ENCODE results near the gene SRP72. TPM values are rescaled to one million over a fixed set of nuclear protein-coding genes. Genes with fewer than 3 reads are reported as not detected.
A peak's percentile ranks its signal among the peaks of the same experiment; 100 is the strongest.

SRP72 gene
- polyA plus RNA-seq, 4 donors: 18.8 to 65.8 (median 35.1) TPM

- Histone ChIP-seq H3K27ac (ENCODE audit: low read depth in 1 of 3, low read length in 2 of 3) (no peak overlapping the region), H3K4me3 (ENCODE audit: low read depth in 1 of 3, low read length in 3 of 3) (no peak overlapping the region), H3K4me1 (ENCODE audit: control insufficient read depth in 3 of 3, insufficient read depth in 2 of 3, low read depth in 1 of 3, low read length in 2 of 3) (no peaks in the 10 kb centered on the region), H3K36me3 (ENCODE audit: control insufficient read depth in 3 of 3, insufficient read depth in 2 of 3, low read depth in 1 of 3, low read length in 3 of 3) (no peaks in the 10 kb centered on the region), H3K9me3 (ENCODE audit: control insufficient read depth in 2 of 2, insufficient read depth in 1 of 2, low read depth in 1 of 2, low read length in 1 of 2) (no peaks in the 10 kb centered on the region), H3K27me3 (ENCODE audit: control insufficient read depth in 3 of 3, insufficient read depth in 3 of 3, low read length in 3 of 3) (peaks cover 0 to 14% (median 0%) of the 10 kb centered on the region in 3 donors)
- FAIRE-seq: no peak
- DNase-seq: no peak
- WGBS, 3 donors: 92 to 96% (median 94%) methylated on average over 1 of the region's 1 CpG
These were observed 69.7 kb downstream of the SRP72 start for GRCh38 chr4:56537147-56537546.

- no peaks in the 10 kb centered on the region for H3K36me3 ChIP-seq (ENCODE audit: control insufficient read depth in 3 of 3, insufficient read depth in 2 of 3, low read depth in 1 of 3, low read length in 3 of 3)
- DNase-seq (no peak), FAIRE-seq (no peak)
- H3K27ac ChIP-seq (ENCODE audit: low read depth in 1 of 3, low read length in 2 of 3): no peak overlapping the region
- H3K4me3 ChIP-seq (ENCODE audit: low read depth in 1 of 3, low read length in 3 of 3): no peak overlapping the region
- H3K4me1 ChIP-seq (ENCODE audit: control insufficient read depth in 3 of 3, insufficient read depth in 2 of 3, low read depth in 1 of 3, low read length in 2 of 3): no peaks in the 10 kb centered on the region
- H3K27me3 ChIP-seq (ENCODE audit: control insufficient read depth in 3 of 3, insufficient read depth in 3 of 3, low read length in 3 of 3): peaks cover 0 to 2% (median 0%) of the 10 kb centered on the region in 3 donors
- no peaks in the 10 kb centered on the region for H3K9me3 ChIP-seq (ENCODE audit: control insufficient read depth in 2 of 2, insufficient read depth in 1 of 2, low read depth in 1 of 2, low read length in 1 of 2)
- WGBS, 3 donors: 86 to 92% (median 89%) methylated on average over 4 of the region's 4 CpGs
These were observed 73.4 kb downstream of the SRP72 start for GRCh38 chr4:56540826-56541225.

GRCh38 chr4:56544573-56545131, 77.2 kb downstream of the SRP72 start:
- H3K9me3 ChIP-seq (ENCODE audit: control insufficient read depth in 2 of 2, insufficient read depth in 1 of 2, low read depth in 1 of 2, low read length in 1 of 2): no peaks in the 10 kb centered on the region
- H3K4me3 ChIP-seq (ENCODE audit: low read depth in 1 of 3, low read length in 3 of 3): peak overlapping the region in 2 of 3 donors; percentile 32 to 47
- no peaks in the 10 kb centered on the region for H3K36me3 ChIP-seq (ENCODE audit: control insufficient read depth in 3 of 3, insufficient read depth in 2 of 3, low read depth in 1 of 3, low read length in 3 of 3)
- 2 to 4% (median 3%) methylated on average over 33 of the region's 33 CpGs for WGBS, 3 donors
- no peak overlapping the region for H3K27ac ChIP-seq (ENCODE audit: low read depth in 1 of 3, low read length in 2 of 3)
- FAIRE-seq (no peak), DNase-seq (peak; percentile 75 to 92)
- peaks cover 0 to 6% (median 0%) of the 10 kb centered on the region in 3 donors for H3K27me3 ChIP-seq (ENCODE audit: control insufficient read depth in 3 of 3, insufficient read depth in 3 of 3, low read length in 3 of 3)
- no peaks in the 10 kb centered on the region for H3K4me1 ChIP-seq (ENCODE audit: control insufficient read depth in 3 of 3, insufficient read depth in 2 of 3, low read depth in 1 of 3, low read length in 2 of 3)

- no peak for FAIRE-seq
- no peaks in the 10 kb centered on the region for H3K4me1 ChIP-seq (ENCODE audit: control insufficient read depth in 3 of 3, insufficient read depth in 2 of 3, low read depth in 1 of 3, low read length in 2 of 3)
- H3K9me3 ChIP-seq (ENCODE audit: control insufficient read depth in 2 of 2, insufficient read depth in 1 of 2, low read depth in 1 of 2, low read length in 1 of 2): no peaks in the 10 kb centered on the region
- no peak for DNase-seq
- H3K27ac ChIP-seq (ENCODE audit: low read depth in 1 of 3, low read length in 2 of 3): no peak overlapping the region
- no peaks in the 10 kb centered on the region for H3K36me3 ChIP-seq (ENCODE audit: control insufficient read depth in 3 of 3, insufficient read depth in 2 of 3, low read depth in 1 of 3, low read length in 3 of 3)
- H3K4me3 ChIP-seq (ENCODE audit: low read depth in 1 of 3, low read length in 3 of 3): no peak overlapping the region
- H3K27me3 ChIP-seq (ENCODE audit: control insufficient read depth in 3 of 3, insufficient read depth in 3 of 3, low read length in 3 of 3): peaks cover 0 to 13% (median 0%) of the 10 kb centered on the region in 3 donors
- 73 to 76% (median 74%) methylated on average over 8 of the region's 8 CpGs for WGBS, 3 donors
These were observed 83.2 kb downstream of the SRP72 start for GRCh38 chr4:56550642-56551041.

- H3K4me3 ChIP-seq (ENCODE audit: low read depth in 1 of 3, low read length in 3 of 3): no peak overlapping the region
- FAIRE-seq (no peak), DNase-seq (no peak)
- 77 to 91% (median 85%) methylated on average over 2 of the region's 2 CpGs for WGBS, 3 donors
- no peak overlapping the region for H3K27ac ChIP-seq (ENCODE audit: low read depth in 1 of 3, low read length in 2 of 3)
- no peaks in the 10 kb centered on the region for H3K4me1 ChIP-seq (ENCODE audit: control insufficient read depth in 3 of 3, insufficient read depth in 2 of 3, low read depth in 1 of 3, low read length in 2 of 3)
- H3K36me3 ChIP-seq (ENCODE audit: control insufficient read depth in 3 of 3, insufficient read depth in 2 of 3, low read depth in 1 of 3, low read length in 3 of 3): no peaks in the 10 kb centered on the region
- peaks cover 0 to 10% (median 0%) of the 10 kb centered on the region in 3 donors for H3K27me3 ChIP-seq (ENCODE audit: control insufficient read depth in 3 of 3, insufficient read depth in 3 of 3, low read length in 3 of 3)
- H3K9me3 ChIP-seq (ENCODE audit: control insufficient read depth in 2 of 2, insufficient read depth in 1 of 2, low read depth in 1 of 2, low read length in 1 of 2): no peaks in the 10 kb centered on the region
These were observed 84.1 kb downstream of the SRP72 start for GRCh38 chr4:56551516-56551915.

- DNase-seq: no peak
- Histone ChIP-seq H3K36me3 (ENCODE audit: control insufficient read depth in 3 of 3, insufficient read depth in 2 of 3, low read depth in 1 of 3, low read length in 3 of 3) (no peaks in the 10 kb centered on the region), H3K4me1 (ENCODE audit: control insufficient read depth in 3 of 3, insufficient read depth in 2 of 3, low read depth in 1 of 3, low read length in 2 of 3) (no peaks in the 10 kb centered on the region), H3K4me3 (ENCODE audit: low read depth in 1 of 3, low read length in 3 of 3) (no peak overlapping the region), H3K9me3 (ENCODE audit: control insufficient read depth in 2 of 2, insufficient read depth in 1 of 2, low read depth in 1 of 2, low read length in 1 of 2) (no peaks in the 10 kb centered on the region), H3K27ac (ENCODE audit: low read depth in 1 of 3, low read length in 2 of 3) (no peak overlapping the region), H3K27me3 (ENCODE audit: control insufficient read depth in 3 of 3, insufficient read depth in 3 of 3, low read length in 3 of 3) (peaks cover 0 to 10% (median 0%) of the 10 kb centered on the region in 3 donors)
- no peak for FAIRE-seq
These were observed 84.9 kb downstream of the SRP72 start for GRCh38 chr4:56552273-56552672.

Other genes with a start within 250 kb of the SRP72 start
- 10 to 100 TPM in 1 of 4 donors, 1 to 10 TPM in 3; 1.9 to 13.3 (median 4.1) TPM for gene AASDH, start 80.1 kb upstream of the SRP72 start, polyA plus RNA-seq
- gene PPAT, start 32.0 kb upstream of the SRP72 start, polyA plus RNA-seq: 10 to 100 TPM in 1 of 4 donors, 1 to 10 TPM in 2, under 1 TPM in 1; 0.67 to 13.5 (median 3.8) TPM
- 10 to 100 TPM; 11.0 to 92.1 (median 47.9) TPM for gene PAICS, start 31.4 kb upstream of the SRP72 start, polyA plus RNA-seq
- gene ARL9, start 38.2 kb downstream of the SRP72 start, polyA plus RNA-seq: 1 to 10 TPM in 1 of 4 donors, under 1 TPM in 2, not detected in 1; 0.35 to 2.1 (median 0.54) TPM
- 100 to 1,000 TPM in 1 of 4 donors, 10 to 100 TPM in 2, 1 to 10 TPM in 1; 8.6 to 146 (median 47.4) TPM for gene HOPX, start 213.7 kb downstream of the SRP72 start, polyA plus RNA-seq